SK-N-MC (cell line): ENCODE results near the gene CEP131.

Source experiments
- EZH2 ChIP-seq: fragments of 200-600 bp; sonication (generic); IDR thresholded peaks from one replicate; pipeline ENCODE4 v1.6.1; 2017; ENCODE audit warnings: antibody characterized with exemption
- POLR2AphosphoS5 ChIP-seq: IDR thresholded peaks from 2 replicates; pipeline ENCODE4 v1.6.1; 2012; ENCODE audit warnings: mild to moderate bottlenecking, low read depth, low read length, borderline replicate concordance

- TF ChIP-seq POLR2AphosphoS5 (no peak), EZH2 (no peak)
These were observed 44.4 kb downstream of the CEP131 start for GRCh38 chr17:81178136-81179091.
